Neural cell (in vitro differentiated cells): ENCODE data around the gene ISCU.

Source experiments
- CTCF ChIP-seq: fragments of 450-650 bp; IDR thresholded peaks from 2 replicates; pipeline ENCODE4 v1.5.1; 2014; ENCODE audit warnings: antibody characterized with exemption, mild to moderate bottlenecking, moderate library complexity; ENCODE audit not compliant: poor library complexity, severe bottlenecking
- EP300 ChIP-seq: fragments of 450-650 bp; conservative IDR thresholded peaks from 2 replicates; pipeline ENCODE4 v1.6.1; 2014; ENCODE audit warnings: antibody characterized with exemption, mild to moderate bottlenecking, moderate library complexity; ENCODE audit not compliant: poor library complexity, severe bottlenecking
- EZH2 ChIP-seq: fragments of 200-600, 300-800 bp; shearing (Covaris generic), sonication (generic); IDR thresholded peaks from 2 replicates; pipeline ENCODE4 v1.6.1; 2014; ENCODE audit warnings: antibody characterized with exemption, low read length, borderline replicate concordance, mild to moderate bottlenecking; ENCODE audit not compliant: insufficient read depth, poor library complexity, severe bottlenecking
- RAD21 ChIP-seq: fragments of 450-650 bp; conservative IDR thresholded peaks from 2 replicates; pipeline ENCODE4 v1.6.1; 2014; ENCODE audit warnings: antibody characterized with exemption, mild to moderate bottlenecking, moderate library complexity
- REST ChIP-seq: IDR thresholded peaks from 2 replicates; pipeline ENCODE4 v1.6.1; 2012; ENCODE audit warnings: borderline replicate concordance

GRCh38 chr12:108616359-108616758, 54.0 kb downstream of the ISCU start:
- TF ChIP-seq CTCF: no peak
- TF ChIP-seq RAD21: no peak
- TF ChIP-seq EP300: no peak
- TF ChIP-seq EZH2: no peak
- TF ChIP-seq REST: no peak
